ENCODE results near the gene HS3ST4.

Gene HS3ST4

DNA sequence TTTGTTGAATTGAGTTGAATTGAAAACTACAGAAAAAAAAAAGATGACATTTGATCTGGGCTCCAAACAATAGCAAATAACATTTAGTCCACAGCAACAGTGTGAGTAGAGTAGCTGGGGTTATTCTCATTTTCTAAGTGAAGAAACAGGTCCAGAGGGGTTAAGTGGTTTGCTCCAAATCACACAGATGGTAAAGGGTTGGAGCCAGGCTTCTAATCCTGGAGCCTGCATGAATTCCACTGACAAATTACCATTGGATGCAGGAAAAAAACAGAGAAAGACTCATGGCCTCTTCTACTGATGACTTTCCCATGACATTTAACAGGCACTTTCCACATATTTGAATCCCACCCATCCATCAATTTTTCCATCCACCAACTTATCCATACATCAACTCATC lies 182.4 kb downstream of the HS3ST4 start:
- peaks cover 0 to 4% (median 0%) of the 10 kb centered on the region in 5 donors for H3K9me3 ChIP-seq (ENCODE audit: control insufficient read depth in 5 of 5, low read length in 5 of 5)
- H3K27me3 ChIP-seq (ENCODE audit: control insufficient read depth in 5 of 5, insufficient read depth in 4 of 5, low read length in 5 of 5): peaks cover 0 to 5% (median 0%) of the 10 kb centered on the region in 5 donors
- no peaks in the 10 kb centered on the region for H3K36me3 ChIP-seq (ENCODE audit: control insufficient read depth in 5 of 5, insufficient read depth in 5 of 5, low read length in 5 of 5)
- no peaks in the 10 kb centered on the region for H3K4me1 ChIP-seq (ENCODE audit: control insufficient read depth in 5 of 5, insufficient read depth in 5 of 5, low read length in 5 of 5)
- H3K4me3 ChIP-seq (ENCODE audit: low read depth in 1 of 5, low read length in 5 of 5): no peak overlapping the region
- H3K9ac ChIP-seq (ENCODE audit: low read length in 5 of 5): no peak overlapping the region
- H3K27ac ChIP-seq (ENCODE audit: low read depth, low read length): no peak overlapping the region

DNA sequence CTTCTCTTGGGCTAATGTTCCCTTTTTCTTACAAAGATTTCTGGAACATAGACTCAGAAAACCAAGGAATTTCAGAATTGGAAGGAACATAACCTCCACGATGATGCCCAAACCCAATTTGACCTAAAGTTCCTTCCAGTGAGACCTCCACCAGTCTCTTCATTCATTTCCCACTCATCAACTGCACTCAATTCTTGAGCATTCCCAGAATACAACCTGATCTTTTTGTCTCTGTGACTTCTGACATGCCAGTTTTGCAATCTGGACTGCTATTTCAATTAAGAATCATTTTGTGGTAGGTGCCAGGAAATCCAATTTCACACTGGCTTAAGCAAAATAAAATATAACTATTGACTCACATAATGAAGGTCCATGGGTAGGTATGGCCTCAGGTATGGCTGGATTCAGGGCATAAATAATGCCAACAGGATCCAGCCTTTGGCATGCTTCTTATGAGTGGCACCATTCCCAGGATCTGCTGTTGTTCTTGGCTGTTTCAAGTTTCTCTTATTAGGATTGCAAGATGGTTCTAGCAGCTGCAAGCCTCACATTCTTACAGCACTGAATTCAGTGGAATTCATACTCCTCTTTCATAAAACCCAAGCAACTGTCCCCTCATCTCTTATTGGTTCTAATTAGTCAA lies 184.3 kb downstream of the HS3ST4 start:
- no peaks in the 10 kb centered on the region for H3K36me3 ChIP-seq (ENCODE audit: control insufficient read depth in 5 of 5, insufficient read depth in 5 of 5, low read length in 5 of 5)
- peaks cover 0 to 4% (median 0%) of the 10 kb centered on the region in 5 donors for H3K9me3 ChIP-seq (ENCODE audit: control insufficient read depth in 5 of 5, low read length in 5 of 5)
- no peak overlapping the region for H3K27ac ChIP-seq (ENCODE audit: low read depth, low read length)
- no peak overlapping the region for H3K4me3 ChIP-seq (ENCODE audit: low read depth in 1 of 5, low read length in 5 of 5)
- peaks cover 0 to 2% (median 0%) of the 10 kb centered on the region in 5 donors for H3K27me3 ChIP-seq (ENCODE audit: control insufficient read depth in 5 of 5, insufficient read depth in 4 of 5, low read length in 5 of 5)
- no peaks in the 10 kb centered on the region for H3K4me1 ChIP-seq (ENCODE audit: control insufficient read depth in 5 of 5, insufficient read depth in 5 of 5, low read length in 5 of 5)
- no peak overlapping the region for H3K9ac ChIP-seq (ENCODE audit: low read length in 5 of 5)

DNA sequence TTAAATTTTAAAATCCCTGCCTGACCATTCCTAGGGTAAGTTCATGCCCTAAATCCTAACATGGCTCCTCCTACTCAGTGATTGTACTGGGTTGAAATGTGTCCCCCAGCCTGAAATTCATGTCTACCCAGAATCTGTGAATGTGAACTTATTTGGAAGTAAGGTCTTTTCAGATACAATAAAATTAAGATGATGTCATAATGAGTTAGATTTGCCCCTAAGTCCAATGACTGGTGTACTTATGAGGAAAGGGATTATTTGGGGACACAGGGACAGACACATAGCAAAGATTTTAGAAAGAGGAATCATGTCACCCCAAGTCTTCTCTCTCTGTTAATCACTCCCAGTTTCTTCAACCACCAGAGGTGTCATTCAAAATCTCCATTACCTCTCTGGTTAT lies 185.3 kb downstream of the HS3ST4 start:
- Histone ChIP-seq H3K27ac (ENCODE audit: low read depth, low read length) (no peak overlapping the region), H3K9ac (ENCODE audit: low read length in 5 of 5) (no peak overlapping the region), H3K4me1 (ENCODE audit: control insufficient read depth in 5 of 5, insufficient read depth in 5 of 5, low read length in 5 of 5) (no peaks in the 10 kb centered on the region), H3K4me3 (ENCODE audit: low read depth in 1 of 5, low read length in 5 of 5) (no peak overlapping the region), H3K27me3 (ENCODE audit: control insufficient read depth in 5 of 5, insufficient read depth in 4 of 5, low read length in 5 of 5) (peaks cover 0 to 5% (median 0%) of the 10 kb centered on the region in 5 donors), H3K9me3 (ENCODE audit: control insufficient read depth in 5 of 5, low read length in 5 of 5) (peaks cover 0 to 4% (median 0%) of the 10 kb centered on the region in 5 donors), H3K36me3 (ENCODE audit: control insufficient read depth in 5 of 5, insufficient read depth in 5 of 5, low read length in 5 of 5) (no peaks in the 10 kb centered on the region)

DNA sequence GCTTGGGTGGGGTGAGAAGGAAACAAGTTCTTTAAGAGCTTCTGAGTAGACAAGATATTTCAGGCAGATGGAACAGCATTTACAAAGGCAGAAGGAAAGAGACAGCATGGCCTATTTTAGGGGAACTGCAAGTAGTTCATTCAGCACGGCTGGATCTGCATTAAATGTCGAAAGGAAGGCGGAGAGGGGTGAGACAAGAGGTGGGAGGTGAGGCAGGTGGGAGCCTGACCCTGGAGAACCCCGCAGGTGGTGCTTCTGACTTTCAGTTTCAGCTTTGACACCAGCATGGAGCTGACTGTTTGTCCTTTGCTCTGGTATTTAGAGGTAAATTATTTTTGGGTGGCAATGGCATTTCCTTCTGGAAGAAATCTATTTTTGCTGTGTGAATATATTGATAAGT lies 194.8 kb downstream of the HS3ST4 start:
- no peaks in the 10 kb centered on the region for H3K9me3 ChIP-seq (ENCODE audit: control insufficient read depth in 5 of 5, low read length in 5 of 5)
- no peak overlapping the region for H3K4me3 ChIP-seq (ENCODE audit: low read depth in 1 of 5, low read length in 5 of 5)
- no peaks in the 10 kb centered on the region for H3K4me1 ChIP-seq (ENCODE audit: control insufficient read depth in 5 of 5, insufficient read depth in 5 of 5, low read length in 5 of 5)
- H3K27ac ChIP-seq (ENCODE audit: low read depth, low read length): no peak overlapping the region
- no peaks in the 10 kb centered on the region for H3K36me3 ChIP-seq (ENCODE audit: control insufficient read depth in 5 of 5, insufficient read depth in 5 of 5, low read length in 5 of 5)
- peaks cover 0 to 4% (median 3%) of the 10 kb centered on the region in 5 donors for H3K27me3 ChIP-seq (ENCODE audit: control insufficient read depth in 5 of 5, insufficient read depth in 4 of 5, low read length in 5 of 5)
- H3K9ac ChIP-seq (ENCODE audit: low read length in 5 of 5): no peak overlapping the region

DNA sequence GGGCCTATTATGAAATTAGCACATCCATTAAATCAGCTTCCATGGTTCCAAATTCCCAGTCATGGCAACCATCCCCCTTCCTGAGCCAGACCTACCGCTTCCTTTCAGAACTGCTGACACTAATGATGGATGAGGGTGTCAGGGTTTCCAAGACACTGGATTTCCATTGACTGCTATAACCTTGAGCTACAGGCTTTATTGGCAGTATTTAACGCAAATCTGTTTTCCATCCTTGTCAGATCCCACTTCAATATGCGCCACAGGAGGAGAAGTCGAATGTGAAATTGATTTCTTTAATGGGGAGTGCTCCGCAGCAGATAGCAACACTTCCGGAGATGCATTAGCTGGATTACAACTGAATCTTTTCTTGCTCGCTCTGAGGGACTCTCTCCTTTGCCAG lies 197.1 kb downstream of the HS3ST4 start:
- H3K27ac ChIP-seq (ENCODE audit: low read depth, low read length): no peak overlapping the region
- no peaks in the 10 kb centered on the region for H3K4me1 ChIP-seq (ENCODE audit: control insufficient read depth in 5 of 5, insufficient read depth in 5 of 5, low read length in 5 of 5)
- H3K9me3 ChIP-seq (ENCODE audit: control insufficient read depth in 5 of 5, low read length in 5 of 5): no peaks in the 10 kb centered on the region

DNA sequence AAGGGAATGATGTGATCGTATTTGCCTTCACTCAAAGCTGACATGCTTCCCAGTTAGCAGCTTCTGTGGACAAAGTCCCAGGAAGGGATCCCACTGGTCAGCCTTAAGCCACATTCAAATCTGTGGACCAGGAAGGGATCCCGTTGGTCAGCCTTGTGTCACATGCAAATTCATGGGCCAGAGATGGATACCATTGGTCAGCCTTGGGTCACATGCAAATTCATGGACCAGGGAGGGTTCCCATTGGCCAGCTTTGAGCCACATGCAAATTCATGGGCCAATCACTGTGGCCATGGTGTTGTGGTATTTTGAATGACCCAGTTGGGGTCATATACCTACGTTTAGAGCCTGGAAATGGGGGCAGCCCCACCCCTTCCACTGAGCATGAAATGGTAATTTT lies 201.6 kb downstream of the HS3ST4 start:
- Histone ChIP-seq H3K27ac (ENCODE audit: low read depth, low read length) (no peak overlapping the region), H3K4me3 (ENCODE audit: low read depth in 1 of 5, low read length in 5 of 5) (no peak overlapping the region), H3K9me3 (ENCODE audit: control insufficient read depth in 5 of 5, low read length in 5 of 5) (peaks cover 0 to 5% (median 0%) of the 10 kb centered on the region in 5 donors), H3K4me1 (ENCODE audit: control insufficient read depth in 5 of 5, insufficient read depth in 5 of 5, low read length in 5 of 5) (peaks cover 0 to 13% (median 12%) of the 10 kb centered on the region in 5 donors), H3K9ac (ENCODE audit: low read length in 5 of 5) (no peak overlapping the region), H3K36me3 (ENCODE audit: control insufficient read depth in 5 of 5, insufficient read depth in 5 of 5, low read length in 5 of 5) (no peaks in the 10 kb centered on the region), H3K27me3 (ENCODE audit: control insufficient read depth in 5 of 5, insufficient read depth in 4 of 5, low read length in 5 of 5) (peaks cover 0 to 7% (median 3%) of the 10 kb centered on the region in 5 donors)

More for the DNA sequence above, 197.1 kb downstream of the HS3ST4 start:
- H3K36me3 ChIP-seq (ENCODE audit: control insufficient read depth in 5 of 5, insufficient read depth in 5 of 5, low read length in 5 of 5): no peaks in the 10 kb centered on the region
- H3K4me3 ChIP-seq (ENCODE audit: low read depth in 1 of 5, low read length in 5 of 5): no peak overlapping the region
- peaks cover 0 to 4% (median 3%) of the 10 kb centered on the region in 5 donors for H3K27me3 ChIP-seq (ENCODE audit: control insufficient read depth in 5 of 5, insufficient read depth in 4 of 5, low read length in 5 of 5)
- no peak overlapping the region for H3K9ac ChIP-seq (ENCODE audit: low read length in 5 of 5)

DNA sequence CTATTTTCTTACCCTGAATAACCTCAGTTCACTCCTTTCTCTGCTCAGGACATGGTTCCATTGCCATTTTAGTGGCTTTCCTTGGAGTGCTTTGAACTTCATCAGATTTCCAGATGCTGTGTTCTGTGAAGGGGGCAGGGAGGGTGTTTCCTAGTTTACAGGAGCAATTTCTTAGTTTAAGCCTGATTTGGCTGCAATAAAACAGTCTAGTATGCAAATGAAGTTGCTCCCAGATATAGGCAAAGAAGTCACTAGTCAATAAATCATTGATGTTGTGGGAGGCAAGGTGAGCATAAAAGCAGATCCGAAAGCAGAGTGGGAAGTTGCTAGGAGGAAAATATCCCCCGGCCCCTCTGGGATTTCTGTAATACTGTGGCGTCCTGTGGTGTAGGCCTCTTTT lies 202.3 kb downstream of the HS3ST4 start:
- Histone ChIP-seq H3K4me1 (ENCODE audit: control insufficient read depth in 5 of 5, insufficient read depth in 5 of 5, low read length in 5 of 5) (peaks cover 0 to 16% (median 13%) of the 10 kb centered on the region in 5 donors), H3K36me3 (ENCODE audit: control insufficient read depth in 5 of 5, insufficient read depth in 5 of 5, low read length in 5 of 5) (no peaks in the 10 kb centered on the region), H3K4me3 (ENCODE audit: low read depth in 1 of 5, low read length in 5 of 5) (no peak overlapping the region)

DNA sequence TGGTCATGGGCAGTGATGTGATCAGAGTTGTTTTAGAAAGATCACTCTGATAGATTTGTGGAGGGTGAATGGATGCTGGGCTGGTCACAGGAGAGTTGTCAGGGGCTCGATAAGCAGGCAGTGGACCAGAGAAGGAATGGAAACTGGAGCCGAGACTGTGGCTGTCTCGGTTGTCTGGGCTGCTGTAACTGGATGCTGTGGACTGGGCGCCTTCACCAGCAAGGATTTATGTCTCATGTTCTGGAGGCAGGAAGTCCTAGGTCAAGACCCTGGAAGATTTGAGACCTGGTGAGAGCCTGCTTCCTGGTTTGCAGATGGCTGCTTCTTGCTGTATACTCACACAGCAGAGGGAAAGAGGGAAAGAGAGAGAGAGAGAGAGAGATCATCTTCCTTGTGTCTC lies 203.6 kb downstream of the HS3ST4 start:
- no peak overlapping the region for H3K4me3 ChIP-seq (ENCODE audit: low read depth in 1 of 5, low read length in 5 of 5)
- H3K27ac ChIP-seq (ENCODE audit: low read depth, low read length): no peak overlapping the region
- H3K9me3 ChIP-seq (ENCODE audit: control insufficient read depth in 5 of 5, low read length in 5 of 5): peaks cover 0 to 5% (median 0%) of the 10 kb centered on the region in 5 donors
- H3K4me1 ChIP-seq (ENCODE audit: control insufficient read depth in 5 of 5, insufficient read depth in 5 of 5, low read length in 5 of 5): peaks cover 0 to 16% (median 13%) of the 10 kb centered on the region in 5 donors
- no peak overlapping the region for H3K9ac ChIP-seq (ENCODE audit: low read length in 5 of 5)
- H3K36me3 ChIP-seq (ENCODE audit: control insufficient read depth in 5 of 5, insufficient read depth in 5 of 5, low read length in 5 of 5): no peaks in the 10 kb centered on the region
- peaks cover 0 to 7% (median 3%) of the 10 kb centered on the region in 5 donors for H3K27me3 ChIP-seq (ENCODE audit: control insufficient read depth in 5 of 5, insufficient read depth in 4 of 5, low read length in 5 of 5)

More for the DNA sequence above, 202.3 kb downstream of the HS3ST4 start:
- H3K27ac ChIP-seq (ENCODE audit: low read depth, low read length): no peak overlapping the region
- no peak overlapping the region for H3K9ac ChIP-seq (ENCODE audit: low read length in 5 of 5)
- peaks cover 0 to 7% (median 3%) of the 10 kb centered on the region in 5 donors for H3K27me3 ChIP-seq (ENCODE audit: control insufficient read depth in 5 of 5, insufficient read depth in 4 of 5, low read length in 5 of 5)
- peaks cover 0 to 5% (median 0%) of the 10 kb centered on the region in 5 donors for H3K9me3 ChIP-seq (ENCODE audit: control insufficient read depth in 5 of 5, low read length in 5 of 5)

DNA sequence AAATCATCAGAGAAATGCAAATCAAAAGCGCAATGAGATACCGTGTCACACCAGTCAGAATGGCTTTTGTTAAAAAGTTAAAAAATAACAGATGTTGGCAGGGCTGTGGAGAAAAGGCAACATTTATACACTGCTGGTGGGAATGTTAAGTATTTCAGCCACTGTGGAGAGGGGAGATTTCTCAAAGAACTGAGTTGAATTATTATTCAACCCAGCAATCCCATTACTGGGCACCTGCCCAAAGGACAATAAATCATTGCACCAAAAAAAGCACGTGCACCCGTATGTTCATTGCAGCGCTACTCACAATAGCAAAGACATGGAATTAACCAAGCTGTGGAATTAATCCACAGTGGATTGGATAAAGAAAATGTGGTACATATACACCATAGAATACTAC lies 204.7 kb downstream of the HS3ST4 start:
- no peak overlapping the region for H3K9ac ChIP-seq (ENCODE audit: low read length in 5 of 5)
- peaks cover 0 to 5% (median 0%) of the 10 kb centered on the region in 5 donors for H3K9me3 ChIP-seq (ENCODE audit: control insufficient read depth in 5 of 5, low read length in 5 of 5)
- H3K4me3 ChIP-seq (ENCODE audit: low read depth in 1 of 5, low read length in 5 of 5): no peak overlapping the region
- H3K27me3 ChIP-seq (ENCODE audit: control insufficient read depth in 5 of 5, insufficient read depth in 4 of 5, low read length in 5 of 5): peaks cover 0 to 5% (median 3%) of the 10 kb centered on the region in 5 donors
- peaks cover 0 to 16% (median 13%) of the 10 kb centered on the region in 5 donors for H3K4me1 ChIP-seq (ENCODE audit: control insufficient read depth in 5 of 5, insufficient read depth in 5 of 5, low read length in 5 of 5)
- H3K27ac ChIP-seq (ENCODE audit: low read depth, low read length): no peak overlapping the region
- no peaks in the 10 kb centered on the region for H3K36me3 ChIP-seq (ENCODE audit: control insufficient read depth in 5 of 5, insufficient read depth in 5 of 5, low read length in 5 of 5)

DNA sequence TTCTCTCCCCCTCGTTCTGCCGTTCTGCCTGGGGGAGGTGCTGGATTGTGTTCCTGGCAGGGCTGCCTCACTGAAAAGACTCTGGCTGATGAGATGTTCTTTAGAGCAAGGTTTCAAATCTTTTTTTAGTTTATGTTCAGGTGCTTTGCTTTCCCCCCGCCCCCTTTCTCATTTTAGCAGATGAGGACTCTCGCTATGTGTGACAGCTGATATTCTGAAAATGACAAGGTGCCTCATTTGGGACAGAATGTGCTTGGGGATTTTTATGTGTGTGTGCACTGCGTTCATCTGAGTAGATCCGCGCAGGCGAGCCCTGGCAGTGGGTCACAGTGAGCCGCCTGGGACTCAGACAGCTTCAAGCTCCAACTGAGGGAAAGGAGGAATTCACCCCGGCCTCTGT lies 205.9 kb downstream of the HS3ST4 start:
- H3K4me3 ChIP-seq (ENCODE audit: low read depth in 1 of 5, low read length in 5 of 5): peak overlapping the region in 1 of 5 donors; percentile 17
- no peaks in the 10 kb centered on the region for H3K36me3 ChIP-seq (ENCODE audit: control insufficient read depth in 5 of 5, insufficient read depth in 5 of 5, low read length in 5 of 5)
- no peak overlapping the region for H3K9ac ChIP-seq (ENCODE audit: low read length in 5 of 5)
- H3K27ac ChIP-seq (ENCODE audit: low read depth, low read length): no peak overlapping the region
- peaks cover 0 to 5% (median 0%) of the 10 kb centered on the region in 5 donors for H3K9me3 ChIP-seq (ENCODE audit: control insufficient read depth in 5 of 5, low read length in 5 of 5)
- H3K27me3 ChIP-seq (ENCODE audit: control insufficient read depth in 5 of 5, insufficient read depth in 4 of 5, low read length in 5 of 5): peaks cover 0 to 5% (median 3%) of the 10 kb centered on the region in 5 donors
- peaks cover 0 to 16% (median 13%) of the 10 kb centered on the region in 5 donors for H3K4me1 ChIP-seq (ENCODE audit: control insufficient read depth in 5 of 5, insufficient read depth in 5 of 5, low read length in 5 of 5)

All from subcutaneous abdominal adipose tissue (tissue), 5 donors.